GM06990 (cell line): ENCODE measurements around the gene NCOR2.

ENCODE experiments used
- DNase-seq: peaks from one replicate; pipeline ENCODE4 v3.0.0-alpha.2; 2011; ENCODE audit not compliant: insufficient read length; ENCODE audit errors: extremely low read depth
- H3K27me3 ChIP-seq: replicated peaks from 2 replicates; pipeline ENCODE4 v1.6.0; 2011; ENCODE audit warnings: low read length; ENCODE audit not compliant: control insufficient read depth, insufficient read depth
- H3K36me3 ChIP-seq: 2 replicates; pipeline ENCODE4 v1.5.1; 2011; ENCODE audit warnings: low read length; ENCODE audit not compliant: control insufficient read depth, insufficient read depth
- H3K4me3 ChIP-seq: replicated peaks from 2 replicates; pipeline ENCODE4 v1.5.1; 2011; ENCODE audit warnings: low read depth, mild to moderate bottlenecking, control low read depth, low read length
- CTCF ChIP-seq: IDR thresholded peaks from 2 replicates; pipeline ENCODE4 v1.5.1; 2011; ENCODE audit warnings: low read length, control low read depth, mild to moderate bottlenecking, inconsistent platforms; ENCODE audit not compliant: insufficient read depth, poor library complexity, severe bottlenecking

Gene NCOR2

GRCh38 chr12:124577986-124578385, 10.6 kb upstream of the NCOR2 start:
- Histone ChIP-seq H3K27me3 (no peaks in the 10 kb centered on the region; the same call in 1 of the 2 replicates), H3K4me3 (no peak overlapping the region), H3K36me3 (no peaks in the 10 kb centered on the region)
- no peak for DNase-seq
- TF ChIP-seq CTCF = no peak

- Histone ChIP-seq H3K27me3 (no peaks in the 10 kb centered on the region; the same call in 1 of the 2 replicates), H3K4me3 (no peak overlapping the region), H3K36me3 (no peaks in the 10 kb centered on the region)
- no peak for DNase-seq
- no peak for TF ChIP-seq CTCF
Observed at GRCh38 chr12:124577374-124577773, 10.0 kb upstream of the NCOR2 start.

- DNase-seq = no peak
- TF ChIP-seq CTCF = no peak
Observed at GRCh38 chr12:124576061-124576650, 8.7 kb upstream of the NCOR2 start.

GRCh38 chr12:124573839-124574786, 6.7 kb upstream of the NCOR2 start:
- Histone ChIP-seq H3K4me3 (no peak overlapping the region), H3K36me3 (no peaks in the 10 kb centered on the region), H3K27me3 (no peaks in the 10 kb centered on the region)
- DNase-seq = no peak
- no peak for TF ChIP-seq CTCF

More at GRCh38 chr12:124576061-124576650, 8.7 kb upstream of the NCOR2 start:
- Histone ChIP-seq H3K36me3 (no peaks in the 10 kb centered on the region), H3K4me3 (no peak overlapping the region), H3K27me3 (no peaks in the 10 kb centered on the region; the same call in 1 of the 2 replicates)

- TF ChIP-seq CTCF = no peak
- no peaks in the 10 kb centered on the region for H3K36me3 ChIP-seq
Observed at GRCh38 chr12:124571556-124571955, 4.1 kb upstream of the NCOR2 start.

More at GRCh38 chr12:124571556-124571955, 4.1 kb upstream of the NCOR2 start:
- DNase-seq = no peak
- no peaks in the 10 kb centered on the region for H3K27me3 ChIP-seq
- H3K4me3 ChIP-seq = no peak overlapping the region
